T follicular helper cell (primary cell): Measurements from ENCODE around the gene BCR.
"Not testable (repeated sequence)": the region's sequence is repeated elsewhere in the genome, so short reads cannot be mapped to it uniquely, and the experiment has no call there.

Experiments used
- DNase-seq: peaks from one replicate; pipeline ENCODE4 v3.0.0-alpha.2; 2020; ENCODE audit warnings: low read depth

BCR gene

DNA sequence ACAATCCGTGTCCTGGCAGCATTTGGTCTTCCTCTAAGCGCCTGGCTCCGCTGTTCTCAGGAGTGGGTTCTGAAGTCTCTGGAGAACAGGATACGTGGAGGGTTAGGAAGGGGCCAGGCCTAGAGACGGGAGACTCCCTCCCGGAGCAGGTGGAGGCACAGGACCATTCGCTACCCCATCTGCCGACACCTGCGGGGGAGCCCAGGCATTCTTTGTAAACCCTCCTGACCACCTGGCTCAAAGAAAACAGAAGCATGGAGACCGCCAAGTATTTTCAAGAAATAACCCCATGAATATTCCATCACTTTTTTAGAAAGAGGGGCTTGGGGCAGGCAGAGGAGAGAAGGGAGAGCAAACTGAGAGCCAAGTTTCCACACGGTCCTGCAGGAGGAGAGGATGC is 136.3 kb downstream of the BCR start:
- not testable (repeated sequence) for DNase-seq

- not testable (repeated sequence) for DNase-seq
Measured at GRCh38 chr22:23318316-23318715, 138.0 kb downstream of the BCR start.

- DNase-seq, result not testable (repeated sequence)
Measured at GRCh38 chr22:23322497-23323080, 142.3 kb downstream of the BCR start.

DNA sequence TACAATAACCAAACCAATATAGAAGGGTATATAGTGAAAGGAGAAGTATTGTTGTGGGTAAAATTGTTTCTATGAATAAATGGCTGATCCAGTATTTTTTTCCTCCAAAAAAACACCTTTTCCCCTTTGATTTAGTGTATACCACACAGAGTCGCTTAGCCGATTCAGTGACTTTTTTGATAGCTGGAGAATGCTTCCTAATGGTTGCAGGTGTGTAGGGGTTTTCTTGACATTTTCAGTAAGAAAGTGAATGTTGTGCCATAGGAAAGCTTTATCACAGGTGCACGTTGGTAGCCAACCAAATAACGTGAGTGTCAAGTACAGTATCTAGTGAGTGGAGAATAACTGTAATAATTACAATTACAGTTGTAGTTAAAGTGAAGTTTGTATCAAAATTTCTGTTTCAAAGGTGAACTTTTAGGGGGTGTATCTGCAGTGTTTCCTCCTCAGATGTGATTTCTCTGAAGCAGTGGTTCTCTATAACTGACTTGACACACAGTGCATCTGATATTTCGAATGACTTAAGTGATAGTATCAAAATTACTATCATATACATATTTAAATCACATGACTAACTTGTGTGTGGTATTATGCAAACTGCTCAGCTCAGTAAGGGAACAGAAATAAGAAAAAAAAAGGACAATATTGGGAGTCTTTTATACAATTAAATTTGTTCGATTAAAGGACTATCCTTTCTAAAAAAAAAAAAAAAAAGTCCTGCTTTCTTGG is 143.8 kb downstream of the BCR start:
- DNase-seq, result not testable (repeated sequence)

- no peak for DNase-seq
Measured at GRCh38 chr22:23325183-23325582, 144.9 kb downstream of the BCR start.

DNA sequence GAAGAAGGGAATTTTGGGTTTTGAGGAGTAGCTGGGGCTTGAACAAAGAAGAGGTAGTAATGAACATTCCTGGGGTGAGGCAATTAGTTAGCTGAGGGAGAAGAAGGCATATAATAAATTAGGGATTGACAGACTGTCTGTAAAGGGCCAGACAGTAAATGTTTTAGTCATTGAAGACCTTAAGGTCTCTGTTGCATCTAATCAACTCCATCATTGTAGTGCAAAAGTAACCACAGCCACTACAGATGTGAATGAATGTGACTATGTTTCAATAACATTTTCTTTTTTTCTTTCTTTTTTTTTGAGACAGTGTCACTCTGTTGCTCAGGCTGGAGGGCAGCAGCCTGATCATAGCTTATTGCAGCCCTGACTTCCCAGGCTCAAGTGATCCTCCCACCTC is 153.5 kb downstream of the BCR start:
- not testable (repeated sequence) for DNase-seq

- not testable (repeated sequence) for DNase-seq
Measured at GRCh38 chr22:23337672-23338071, 157.4 kb downstream of the BCR start.

DNA sequence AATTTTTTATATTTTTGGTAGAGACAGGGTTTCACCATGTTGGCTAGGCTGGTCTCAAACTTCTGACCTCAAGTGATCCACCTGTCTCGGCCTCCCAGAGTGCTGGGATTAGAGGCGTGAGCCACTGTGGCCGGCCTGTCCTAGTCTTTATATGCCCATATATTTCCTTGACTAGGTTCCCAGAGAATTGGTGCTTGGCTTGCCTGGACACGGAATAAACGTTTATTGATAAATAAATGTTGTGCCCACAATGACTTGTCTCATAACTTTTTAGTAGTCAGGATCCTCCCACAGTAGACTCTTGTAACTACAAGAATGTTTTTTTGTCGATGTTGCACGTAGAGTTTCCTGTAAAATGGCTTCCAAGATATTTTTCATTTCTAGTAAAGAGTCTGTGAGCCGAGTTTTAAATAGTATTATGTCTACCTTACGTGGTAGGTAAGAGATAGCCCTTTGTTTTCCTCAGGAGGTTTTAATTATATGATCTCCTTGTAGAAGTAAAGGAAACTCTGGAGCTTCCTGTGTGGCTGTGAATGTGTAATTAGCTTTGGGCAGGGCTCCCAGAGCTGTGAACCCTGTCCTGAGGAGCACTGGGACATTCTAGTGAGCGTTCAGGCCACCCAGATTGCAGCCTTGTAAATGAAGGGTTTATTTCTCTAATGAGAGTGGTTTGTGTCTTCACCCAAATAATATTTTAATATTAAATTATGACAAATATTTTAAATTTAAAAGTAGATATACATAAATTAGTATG is 161.8 kb downstream of the BCR start:
- DNase-seq, result not testable (repeated sequence)

DNA sequence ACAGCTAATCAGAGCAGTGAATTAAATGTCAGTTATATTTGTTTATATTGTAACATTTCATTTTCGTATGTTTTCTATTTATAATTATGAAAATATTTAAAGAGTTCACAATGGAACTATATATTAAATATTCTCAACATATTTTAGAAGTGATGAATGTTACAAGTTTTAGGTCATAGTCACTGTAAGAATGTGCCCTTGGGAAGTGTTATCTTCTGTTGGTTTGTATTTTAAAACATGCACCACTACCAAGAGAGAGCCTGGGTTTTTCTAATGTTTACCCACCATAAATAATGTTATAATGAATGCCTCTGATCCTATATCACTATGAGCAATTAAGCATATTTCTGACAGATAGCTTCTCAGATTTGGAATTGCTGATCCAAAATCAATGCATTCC is 171.0 kb downstream of the BCR start:
- no peak for DNase-seq

- no peak for DNase-seq
Measured at GRCh38 chr22:23353004-23353403, 172.7 kb downstream of the BCR start.

DNA sequence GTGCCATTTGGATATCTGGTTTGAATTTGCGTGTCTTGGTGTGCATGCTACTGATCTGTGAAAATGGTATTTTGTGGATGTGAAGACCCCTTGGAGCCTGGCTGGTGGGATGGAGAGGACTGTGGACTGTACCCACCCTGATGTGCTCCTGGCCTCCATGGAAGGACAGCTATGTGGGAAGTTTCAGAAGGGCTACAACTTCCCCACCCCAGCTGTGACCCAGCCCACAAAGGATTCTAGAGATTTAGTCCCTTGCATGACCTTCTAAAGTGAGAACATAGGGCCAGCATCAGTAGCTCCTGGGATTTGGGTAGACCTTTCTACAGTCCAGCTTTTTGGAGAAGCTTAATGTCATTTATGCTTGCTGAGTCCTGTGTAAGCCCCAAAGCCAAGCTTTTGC is 173.4 kb downstream of the BCR start:
- no peak for DNase-seq

DNA sequence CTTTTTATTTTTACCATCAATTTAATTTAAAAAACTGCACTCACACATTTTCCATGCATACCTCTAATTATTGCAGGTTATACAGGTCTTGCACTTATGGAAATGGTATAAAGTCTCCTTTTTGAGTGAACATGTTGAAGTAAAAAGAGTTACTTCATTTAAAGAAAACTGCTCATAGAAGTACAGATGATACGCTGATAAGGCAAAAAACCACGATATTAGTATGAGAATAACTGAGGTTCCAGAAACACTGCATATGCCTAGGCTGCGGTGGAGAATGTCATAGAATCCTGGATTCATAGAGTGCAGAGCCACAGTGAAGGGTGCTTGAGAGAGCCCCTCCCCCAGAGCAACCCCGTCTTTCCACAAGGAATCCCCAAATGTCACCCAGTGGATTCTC is 175.8 kb downstream of the BCR start:
- DNase-seq, result no peak

- no peak for DNase-seq
Measured at GRCh38 chr22:23357053-23357452, 176.7 kb downstream of the BCR start.

DNA sequence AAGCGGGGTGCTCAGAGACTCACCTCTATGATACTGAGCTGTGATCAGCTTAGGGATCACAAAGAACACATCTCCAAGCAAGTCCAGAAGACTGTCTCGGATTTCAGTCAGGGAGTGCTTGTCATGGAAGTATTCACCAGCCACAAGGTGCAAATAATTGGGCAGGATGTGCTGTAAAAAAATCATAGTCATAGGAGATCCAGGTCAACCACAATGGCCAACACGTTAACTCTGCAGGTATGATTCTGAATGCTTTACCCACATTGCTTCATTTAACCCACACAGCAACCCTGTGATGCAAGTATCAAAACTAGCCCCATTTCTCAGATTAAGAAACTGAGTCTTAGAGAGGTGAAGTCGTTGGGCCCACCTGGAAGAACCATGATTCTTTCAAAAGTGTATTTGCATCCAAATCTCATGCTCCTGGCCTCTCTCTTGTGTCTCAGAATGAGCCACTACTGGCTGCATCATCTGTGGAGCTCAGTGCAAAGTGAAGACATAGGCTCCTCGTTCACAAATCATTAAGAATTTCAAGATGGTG is 179.3 kb downstream of the BCR start:
- DNase-seq, result no peak

GRCh38 chr22:23361676-23362075 is 181.4 kb downstream of the BCR start:
- DNase-seq, result no peak

GRCh38 chr22:23363683-23364082 is 183.4 kb downstream of the BCR start:
- DNase-seq, result no peak

- no peak for DNase-seq
Measured at GRCh38 chr22:23364389-23364788, 184.1 kb downstream of the BCR start.

DNA sequence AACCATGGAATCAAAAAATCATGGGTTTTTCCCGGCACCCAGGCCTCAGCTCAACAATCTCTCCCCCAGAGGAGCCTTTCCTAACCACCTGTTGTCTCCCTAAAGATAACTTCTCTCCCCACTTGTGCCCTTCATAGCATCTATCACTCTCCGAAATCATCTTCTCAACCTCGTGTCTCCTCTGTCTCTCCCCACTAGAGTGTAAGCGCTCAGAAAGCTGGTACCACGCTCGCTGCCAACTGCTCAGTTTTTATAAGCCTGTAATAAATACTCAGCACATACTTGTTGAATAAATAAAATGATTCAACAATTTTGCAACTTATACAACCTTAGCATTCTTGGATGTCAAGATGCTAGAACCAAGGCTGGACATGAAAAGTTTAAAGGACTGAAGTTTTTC is 185.2 kb downstream of the BCR start:
- no peak for DNase-seq

GRCh38 chr22:23365961-23366360 is 185.7 kb downstream of the BCR start:
- DNase-seq, result no peak

DNA sequence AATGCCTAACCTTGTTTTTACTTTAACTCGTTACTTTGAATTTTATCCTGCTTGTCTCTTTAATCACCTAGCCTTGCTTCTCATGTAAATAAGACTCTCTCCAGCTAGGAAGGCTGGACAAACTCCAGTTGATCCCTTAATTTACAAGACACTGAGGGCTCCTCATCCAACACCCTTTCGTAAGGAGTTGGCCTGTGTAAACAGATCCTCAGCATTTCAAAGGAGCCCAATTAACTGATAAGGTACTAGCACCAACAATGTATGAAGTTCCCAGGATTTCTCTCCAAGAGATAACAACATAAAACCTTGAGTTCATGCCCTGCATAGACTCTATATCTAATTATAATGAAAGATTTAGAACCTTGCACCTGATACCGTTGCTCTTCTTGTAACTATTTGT is 186.9 kb downstream of the BCR start:
- not testable (repeated sequence) for DNase-seq
